IPS-18a (cell line): ENCODE data around the gene ULBP1.
"Not testable (repeated sequence)": the region's sequence is repeated elsewhere in the genome, so short reads cannot be mapped to it uniquely, and the experiment has no call there.

ENCODE experiments used
- H3K27ac ChIP-seq: one replicate; pipeline ENCODE4 v1.5.1; 2013; ENCODE audit warnings: low read length
- H3K27me3 ChIP-seq: one replicate; pipeline ENCODE4 v1.6.1; 2013; ENCODE audit warnings: mild to moderate bottlenecking, low read length; ENCODE audit not compliant: control insufficient read depth, insufficient read depth
- H3K36me3 ChIP-seq: one replicate; pipeline ENCODE4 v1.6.1; 2013; ENCODE audit warnings: low read depth, low read length; ENCODE audit not compliant: control insufficient read depth
- H3K4me1 ChIP-seq: one replicate; pipeline ENCODE4 v1.6.1; 2013; ENCODE audit warnings: low read depth, low read length; ENCODE audit not compliant: control insufficient read depth
- H3K4me3 ChIP-seq: one replicate; pipeline ENCODE4 v1.5.1; 2013; ENCODE audit warnings: low read length
- H3K9ac ChIP-seq: one replicate; pipeline ENCODE4 v1.6.1; 2013; ENCODE audit warnings: mild to moderate bottlenecking, low read length, moderate library complexity
- H3K9me3 ChIP-seq: one replicate; pipeline ENCODE4 v1.6.1; 2013; ENCODE audit warnings: low read depth, low read length; ENCODE audit not compliant: control insufficient read depth

The ULBP1 gene

DNA sequence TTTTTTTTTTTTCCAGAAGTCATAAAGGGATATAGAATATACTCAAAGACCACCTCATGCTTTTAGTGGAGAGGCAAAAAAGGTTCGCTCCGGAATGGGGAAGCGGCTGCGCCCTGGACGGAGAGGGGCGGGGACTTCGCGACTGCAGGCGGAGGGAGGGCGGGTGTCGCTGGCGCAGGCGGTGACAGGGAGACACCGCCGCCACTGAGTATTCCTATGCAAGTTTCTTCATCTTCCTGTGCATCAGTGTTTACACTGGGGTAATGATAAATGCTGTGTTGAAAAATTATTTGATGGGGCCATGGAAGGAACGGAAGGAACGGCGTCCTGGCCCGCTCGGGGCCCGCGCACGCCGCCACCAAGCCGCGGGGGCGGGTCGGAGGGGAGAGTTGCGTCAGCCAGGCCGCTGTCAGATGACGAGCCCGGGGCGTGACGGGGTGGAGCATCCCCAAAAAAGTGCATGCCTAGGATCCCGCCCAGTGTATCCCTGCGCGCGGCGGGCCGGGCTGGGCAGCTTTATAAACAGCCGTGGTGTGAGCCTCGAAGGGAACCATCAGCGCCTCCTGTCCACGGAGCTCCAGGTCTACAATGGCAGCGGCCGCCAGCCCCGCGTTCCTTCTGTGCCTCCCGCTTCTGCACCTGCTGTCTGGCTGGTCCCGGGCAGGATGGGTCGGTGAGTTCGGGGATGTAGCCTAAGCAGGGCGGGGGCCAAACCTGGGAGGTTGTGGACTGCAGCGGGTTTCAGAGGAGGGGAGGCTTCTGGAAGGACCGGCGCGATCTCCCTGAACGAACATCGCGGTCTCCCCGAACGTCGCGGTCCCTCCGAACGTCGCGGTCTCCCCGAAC, at the start of gene ULBP1:
ULBP1 (plus strand) TSS at position 482 of the 846 bp plus-strand sequence; CDS start at position 589, 107 bp downstream.
- peak within 1 kb of the TSS; percentile 84 for H3K4me3 ChIP-seq
- H3K9ac ChIP-seq, result peak within 1 kb of the TSS; percentile 83
- no peak within 1 kb of the TSS for H3K27ac ChIP-seq
- H3K36me3 ChIP-seq, result no peaks in the 10 kb centered on the region
- H3K9me3 ChIP-seq, result no peaks in the 10 kb centered on the region
- peaks cover 99% of the 10 kb centered on the region for H3K27me3 ChIP-seq
- no peaks in the 10 kb centered on the region for H3K4me1 ChIP-seq

GRCh38 chr6:149915970-149916865, 47.5 kb upstream of the ULBP1 start:
- H3K9ac ChIP-seq, result no peak overlapping the region
- H3K27me3 ChIP-seq, result peaks cover 23% of the 10 kb centered on the region
- H3K27ac ChIP-seq, result no peak overlapping the region
- no peaks in the 10 kb centered on the region for H3K4me1 ChIP-seq
- no peaks in the 10 kb centered on the region for H3K9me3 ChIP-seq
- H3K4me3 ChIP-seq, result no peak overlapping the region
- no peaks in the 10 kb centered on the region for H3K36me3 ChIP-seq

DNA sequence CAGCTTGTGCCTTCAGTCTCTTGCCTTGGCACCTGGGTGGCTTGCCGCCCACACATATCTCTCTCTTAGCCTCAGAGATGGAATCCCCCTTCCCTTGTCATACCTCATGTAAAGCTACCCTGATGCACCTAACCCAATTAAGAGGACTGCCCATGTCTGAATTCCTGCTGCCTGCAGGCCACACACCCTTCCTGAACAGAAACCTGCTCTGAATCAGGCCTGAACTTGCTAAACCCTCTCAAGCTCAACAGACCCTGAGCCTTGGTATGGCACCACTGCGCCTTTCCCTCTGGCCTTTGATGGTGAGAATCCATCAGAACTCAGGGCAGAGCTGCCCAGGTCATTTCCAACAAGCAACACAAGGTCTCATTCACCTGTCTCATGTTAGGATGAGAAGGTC, 46.1 kb upstream of the ULBP1 start:
- Histone ChIP-seq H3K27me3 (peaks cover 38% of the 10 kb centered on the region), H3K36me3 (no peaks in the 10 kb centered on the region), H3K9me3 (no peaks in the 10 kb centered on the region)

GRCh38 chr6:149918151-149918905, 45.4 kb upstream of the ULBP1 start:
- H3K9me3 ChIP-seq, result no peaks in the 10 kb centered on the region
- H3K4me1 ChIP-seq, result peaks cover 2% of the 10 kb centered on the region
- H3K27me3 ChIP-seq, result peaks cover 44% of the 10 kb centered on the region
- no peaks in the 10 kb centered on the region for H3K36me3 ChIP-seq
- H3K4me3 ChIP-seq, result no peak overlapping the region
- H3K9ac ChIP-seq, result no peak overlapping the region
- no peak overlapping the region for H3K27ac ChIP-seq

More for the DNA sequence above, 46.1 kb upstream of the ULBP1 start:
- Histone ChIP-seq H3K9ac (no peak overlapping the region), H3K27ac (no peak overlapping the region), H3K4me3 (no peak overlapping the region), H3K4me1 (no peaks in the 10 kb centered on the region)

DNA sequence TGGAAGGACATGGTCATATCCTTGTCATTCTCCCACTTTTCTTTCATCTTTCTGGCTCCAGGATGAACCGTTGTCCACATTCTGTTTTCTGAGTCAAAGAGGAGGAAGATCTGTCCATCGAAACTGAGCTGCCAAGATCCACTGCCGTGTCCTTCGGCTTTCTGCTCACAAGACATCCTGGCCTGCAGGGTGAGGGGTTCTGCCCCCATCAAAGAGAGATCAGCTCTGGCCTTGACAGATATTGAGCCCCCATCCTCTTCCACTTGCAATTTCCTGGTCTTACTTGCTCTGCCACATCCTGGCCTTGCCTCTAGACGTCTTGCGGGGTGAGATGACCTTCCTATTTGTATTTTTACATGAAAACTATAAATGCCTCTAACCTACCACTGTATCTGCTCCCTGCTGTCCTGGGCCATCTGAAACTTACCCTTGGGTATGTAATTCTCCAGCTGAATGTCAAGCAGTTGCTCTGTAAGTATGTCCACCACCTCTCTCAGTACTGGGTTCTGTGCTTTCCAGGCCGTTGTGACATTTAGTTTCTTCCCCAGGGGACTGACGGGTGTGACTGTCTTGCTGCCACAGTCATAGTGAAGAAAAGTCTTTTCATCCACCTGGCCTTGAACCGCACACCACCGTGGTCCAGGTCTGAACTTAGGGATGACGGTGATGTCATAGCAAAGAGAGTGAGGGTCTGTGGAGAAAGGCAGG, 44.5 kb upstream of the ULBP1 start:
- H3K4me1 ChIP-seq, H3K27ac ChIP-seq, H3K9ac ChIP-seq, H3K9me3 ChIP-seq, H3K4me3 ChIP-seq, H3K36me3 ChIP-seq: not testable (repeated sequence)
- H3K27me3 ChIP-seq, result peaks cover 54% of the 10 kb centered on the region

- Histone ChIP-seq H3K36me3 (no peaks in the 10 kb centered on the region), H3K27ac (no peak overlapping the region), H3K9me3 (no peaks in the 10 kb centered on the region), H3K27me3 (peaks cover 59% of the 10 kb centered on the region), H3K4me1 (peaks cover 4% of the 10 kb centered on the region), H3K9ac (no peak overlapping the region), H3K4me3 (no peak overlapping the region)
These were observed 43.9 kb upstream of the ULBP1 start for GRCh38 chr6:149919834-149920225.

DNA sequence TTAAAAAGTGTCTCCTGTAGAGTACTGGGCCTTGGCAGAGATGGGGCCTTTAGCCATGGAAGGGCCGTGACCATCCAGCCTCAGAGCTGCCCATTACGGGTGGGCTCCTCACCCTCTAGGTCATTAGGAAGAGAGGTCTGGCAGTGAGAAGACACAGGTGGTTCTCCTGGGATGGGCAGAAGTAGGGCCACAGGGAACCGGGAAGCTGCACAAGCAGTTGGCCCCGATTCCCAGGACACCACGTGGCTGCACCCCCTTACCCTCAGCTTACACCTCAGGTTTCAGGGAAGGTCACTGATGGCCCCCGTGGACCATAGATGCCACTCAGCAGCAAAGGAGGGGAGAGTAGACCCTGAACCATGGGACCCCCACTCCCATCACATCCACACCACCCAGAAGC, 42.4 kb upstream of the ULBP1 start:
- Histone ChIP-seq H3K9ac (no peak overlapping the region), H3K27me3 (peaks cover 74% of the 10 kb centered on the region), H3K4me3 (no peak overlapping the region), H3K36me3 (no peaks in the 10 kb centered on the region), H3K27ac (no peak overlapping the region), H3K9me3 (no peaks in the 10 kb centered on the region), H3K4me1 (peaks cover 4% of the 10 kb centered on the region)

GRCh38 chr6:149922091-149922490, 41.7 kb upstream of the ULBP1 start:
- H3K9ac ChIP-seq, H3K36me3 ChIP-seq, H3K4me1 ChIP-seq, H3K9me3 ChIP-seq, H3K27ac ChIP-seq: not testable (repeated sequence)
- Histone ChIP-seq H3K27me3 (peaks cover 80% of the 10 kb centered on the region), H3K4me3 (peak overlapping the region; percentile 62)

GRCh38 chr6:149922642-149923326, 41.0 kb upstream of the ULBP1 start, which contains the start of gene RAET1G:
Gene RAET1G (minus strand): TSS chr6:149923121. CDS start chr6:149923010, 111 bp downstream.
- H3K4me3 ChIP-seq, result peak within 1 kb of the TSS; percentile 62
- peaks cover 80% of the 10 kb centered on the region for H3K27me3 ChIP-seq
- no peak within 1 kb of the TSS for H3K27ac ChIP-seq
- no peaks in the 10 kb centered on the region for H3K9me3 ChIP-seq
- H3K4me1 ChIP-seq, result peaks cover 4% of the 10 kb centered on the region
- no peak within 1 kb of the TSS for H3K9ac ChIP-seq
- no peaks in the 10 kb centered on the region for H3K36me3 ChIP-seq

GRCh38 chr6:149923327-149923986, 40.3 kb upstream of the ULBP1 start:
- no peaks in the 10 kb centered on the region for H3K36me3 ChIP-seq
- peaks cover 83% of the 10 kb centered on the region for H3K27me3 ChIP-seq
- H3K27ac ChIP-seq, result no peak overlapping the region
- peaks cover 4% of the 10 kb centered on the region for H3K4me1 ChIP-seq
- H3K9me3 ChIP-seq, result no peaks in the 10 kb centered on the region
- peak overlapping the region; percentile 62 for H3K4me3 ChIP-seq
- H3K9ac ChIP-seq, result no peak overlapping the region
